PFSK-1 (cell line): ENCODE data around the gene GFRA1.

ENCODE experiments used
- POLR2AphosphoS5 ChIP-seq: IDR thresholded peaks from 2 replicates; pipeline ENCODE4 v1.6.1; 2012; ENCODE audit warnings: low read depth, mild to moderate bottlenecking, control low read depth, low read length, moderate library complexity
- TAF1 ChIP-seq: IDR thresholded peaks from 2 replicates; pipeline ENCODE4 v1.6.1; 2012; ENCODE audit warnings: low read length, control low read depth, borderline replicate concordance; ENCODE audit not compliant: insufficient read depth
- TF ChIP-seq, protein P1 (sequence below), 2 experiments: IDR thresholded peaks; 2 replicates each; pipeline versions ENCODE4 v1.6.1 to v1.8.0; 2011 to 2012; ENCODE audit warnings: low read depth in 2 of 2, low read length in 2 of 2, control low read depth in 1 of 2, inconsistent platforms in 1 of 2, mild to moderate bottlenecking in 1 of 2, moderate library complexity in 1 of 2; ENCODE audit not compliant: insufficient read depth in 1 of 2

DNA sequence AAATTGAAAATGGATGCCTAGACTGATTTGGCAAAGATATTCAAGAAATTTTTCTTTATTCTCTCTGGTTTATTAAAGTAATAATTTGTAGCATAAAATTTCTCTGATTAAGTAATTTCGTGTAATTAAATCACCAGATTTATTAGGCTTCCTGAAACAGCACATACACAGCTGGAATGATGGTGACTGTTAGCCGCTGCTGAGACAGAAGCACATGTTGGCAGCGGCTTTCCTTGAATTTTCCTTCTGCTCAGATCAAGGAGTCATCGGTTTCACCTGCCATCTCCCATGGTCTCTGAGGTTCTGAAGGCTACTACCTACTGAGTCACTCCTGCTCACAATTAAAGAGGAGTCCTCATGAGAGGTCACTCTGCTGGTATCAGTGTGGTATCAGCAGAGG lies 101.5 kb downstream of the GFRA1 start:
- no peak for TF ChIP-seq POLR2AphosphoS5
- TF ChIP-seq, protein P1, sequence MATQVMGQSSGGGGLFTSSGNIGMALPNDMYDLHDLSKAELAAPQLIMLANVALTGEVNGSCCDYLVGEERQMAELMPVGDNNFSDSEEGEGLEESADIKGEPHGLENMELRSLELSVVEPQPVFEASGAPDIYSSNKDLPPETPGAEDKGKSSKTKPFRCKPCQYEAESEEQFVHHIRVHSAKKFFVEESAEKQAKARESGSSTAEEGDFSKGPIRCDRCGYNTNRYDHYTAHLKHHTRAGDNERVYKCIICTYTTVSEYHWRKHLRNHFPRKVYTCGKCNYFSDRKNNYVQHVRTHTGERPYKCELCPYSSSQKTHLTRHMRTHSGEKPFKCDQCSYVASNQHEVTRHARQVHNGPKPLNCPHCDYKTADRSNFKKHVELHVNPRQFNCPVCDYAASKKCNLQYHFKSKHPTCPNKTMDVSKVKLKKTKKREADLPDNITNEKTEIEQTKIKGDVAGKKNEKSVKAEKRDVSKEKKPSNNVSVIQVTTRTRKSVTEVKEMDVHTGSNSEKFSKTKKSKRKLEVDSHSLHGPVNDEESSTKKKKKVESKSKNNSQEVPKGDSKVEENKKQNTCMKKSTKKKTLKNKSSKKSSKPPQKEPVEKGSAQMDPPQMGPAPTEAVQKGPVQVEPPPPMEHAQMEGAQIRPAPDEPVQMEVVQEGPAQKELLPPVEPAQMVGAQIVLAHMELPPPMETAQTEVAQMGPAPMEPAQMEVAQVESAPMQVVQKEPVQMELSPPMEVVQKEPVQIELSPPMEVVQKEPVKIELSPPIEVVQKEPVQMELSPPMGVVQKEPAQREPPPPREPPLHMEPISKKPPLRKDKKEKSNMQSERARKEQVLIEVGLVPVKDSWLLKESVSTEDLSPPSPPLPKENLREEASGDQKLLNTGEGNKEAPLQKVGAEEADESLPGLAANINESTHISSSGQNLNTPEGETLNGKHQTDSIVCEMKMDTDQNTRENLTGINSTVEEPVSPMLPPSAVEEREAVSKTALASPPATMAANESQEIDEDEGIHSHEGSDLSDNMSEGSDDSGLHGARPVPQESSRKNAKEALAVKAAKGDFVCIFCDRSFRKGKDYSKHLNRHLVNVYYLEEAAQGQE (IDR thresholded peaks at IDR 0.05; ENCODE audit: insufficient read depth in 1 of 2, low read depth in 2 of 2, low read length in 2 of 2), result no peak
- no peak for TF ChIP-seq TAF1
